Chondrocyte (in vitro differentiated cells): ENCODE results near the gene SSR1. TPM values are rescaled to one million over a fixed set of nuclear protein-coding genes. Genes with fewer than 3 reads are reported as not detected.

Experiments used
- DNase-seq: peaks from one replicate; pipeline ENCODE4 v3.0.0; 2021; ENCODE audit warnings: mixed read lengths, low spot score
- H3K27ac Mint-ChIP-seq: one replicate; pipeline ENCODE4 v1.8.0; 2021; ENCODE audit warnings: mild to moderate bottlenecking, moderate library complexity, mixed read lengths; ENCODE audit not compliant: unreplicated experiment
- H3K27me3 Mint-ChIP-seq: 2 replicates; pipeline ENCODE4 v1.8.0; 2021; ENCODE audit warnings: low read depth, mixed read lengths
- H3K36me3 Mint-ChIP-seq: 2 replicates; pipeline ENCODE4 v1.8.0; 2021; ENCODE audit warnings: low read depth, mixed read lengths
- H3K4me1 Mint-ChIP-seq: 2 replicates; pipeline ENCODE4 v1.8.0; 2021; ENCODE audit warnings: low read depth, mild to moderate bottlenecking, mixed read lengths
- H3K4me3 Mint-ChIP-seq: one replicate; pipeline ENCODE4 v1.8.0; 2021; ENCODE audit warnings: mild to moderate bottlenecking, moderate library complexity, mixed read lengths; ENCODE audit not compliant: unreplicated experiment
- H3K9me3 Mint-ChIP-seq: 2 replicates; pipeline ENCODE4 v1.8.0; 2021; ENCODE audit warnings: low read depth, mixed read lengths
- total RNA-seq: library from RNA; stranded (reverse); gene quantifications from 3 replicates; pipeline ENCODE4 v1.2.1, GENCODE V29; 2021
- TF ChIP-seq, protein P1 (sequence below): fragments of 200-600 bp; sonication (generic); IDR thresholded peaks from 2 replicates; pipeline ENCODE4 v1.5.0; 2021; ENCODE audit warnings: antibody characterized with exemption, mild to moderate bottlenecking, moderate library complexity

SSR1 gene
- total RNA-seq, 1 donor from 2014 or later: 236 TPM

DNA sequence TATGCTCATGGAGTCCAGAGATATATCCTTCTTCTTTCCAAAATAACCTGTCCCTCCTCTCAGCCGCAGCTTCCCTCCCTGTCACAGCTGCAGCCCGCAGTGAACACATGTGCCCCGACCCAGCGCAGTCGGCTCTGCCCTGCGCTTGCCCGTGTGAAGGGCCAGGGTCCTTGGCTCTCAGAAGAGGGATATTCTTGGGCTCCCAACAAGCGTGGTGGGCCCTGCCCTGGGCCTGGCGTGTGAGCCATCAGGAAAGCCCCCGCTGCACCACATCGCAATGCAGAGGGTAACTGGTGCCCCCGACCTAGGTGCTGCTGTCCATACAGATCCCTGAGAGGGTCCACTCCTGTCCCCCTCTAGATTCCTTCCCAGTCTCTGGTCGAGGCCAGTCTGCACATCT, 65.2 kb downstream of the SSR1 start:
- H3K9me3 Mint-ChIP-seq: no peaks in the 10 kb centered on the region
- H3K27ac Mint-ChIP-seq: no peak overlapping the region
- no peaks in the 10 kb centered on the region for H3K27me3 Mint-ChIP-seq
- TF ChIP-seq, protein P1, sequence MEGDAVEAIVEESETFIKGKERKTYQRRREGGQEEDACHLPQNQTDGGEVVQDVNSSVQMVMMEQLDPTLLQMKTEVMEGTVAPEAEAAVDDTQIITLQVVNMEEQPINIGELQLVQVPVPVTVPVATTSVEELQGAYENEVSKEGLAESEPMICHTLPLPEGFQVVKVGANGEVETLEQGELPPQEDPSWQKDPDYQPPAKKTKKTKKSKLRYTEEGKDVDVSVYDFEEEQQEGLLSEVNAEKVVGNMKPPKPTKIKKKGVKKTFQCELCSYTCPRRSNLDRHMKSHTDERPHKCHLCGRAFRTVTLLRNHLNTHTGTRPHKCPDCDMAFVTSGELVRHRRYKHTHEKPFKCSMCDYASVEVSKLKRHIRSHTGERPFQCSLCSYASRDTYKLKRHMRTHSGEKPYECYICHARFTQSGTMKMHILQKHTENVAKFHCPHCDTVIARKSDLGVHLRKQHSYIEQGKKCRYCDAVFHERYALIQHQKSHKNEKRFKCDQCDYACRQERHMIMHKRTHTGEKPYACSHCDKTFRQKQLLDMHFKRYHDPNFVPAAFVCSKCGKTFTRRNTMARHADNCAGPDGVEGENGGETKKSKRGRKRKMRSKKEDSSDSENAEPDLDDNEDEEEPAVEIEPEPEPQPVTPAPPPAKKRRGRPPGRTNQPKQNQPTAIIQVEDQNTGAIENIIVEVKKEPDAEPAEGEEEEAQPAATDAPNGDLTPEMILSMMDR: no peak
- peaks cover 10% of the 10 kb centered on the region for H3K4me1 Mint-ChIP-seq
- H3K4me3 Mint-ChIP-seq: no peak overlapping the region
- no peak for DNase-seq
- H3K36me3 Mint-ChIP-seq: peaks cover 18% of the 10 kb centered on the region

DNA sequence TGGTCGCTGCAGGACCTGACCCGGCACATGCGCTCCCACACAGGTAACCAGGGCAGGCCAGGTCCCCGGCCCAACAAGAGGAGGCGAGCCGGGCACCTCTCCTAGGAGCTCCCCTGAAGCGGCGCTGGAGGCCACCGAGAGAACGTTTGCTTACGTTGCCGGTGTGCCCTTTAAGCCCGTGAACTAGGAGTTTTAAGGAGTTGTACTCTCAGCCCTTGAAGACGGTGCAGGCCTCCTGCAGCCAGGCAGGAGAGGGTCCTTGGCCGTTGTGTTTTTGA, 65.9 kb downstream of the SSR1 start:
- no peaks in the 10 kb centered on the region for H3K27me3 Mint-ChIP-seq
- no peak overlapping the region for H3K4me3 Mint-ChIP-seq
- H3K4me1 Mint-ChIP-seq: peaks cover 17% of the 10 kb centered on the region
- DNase-seq: no peak
- H3K9me3 Mint-ChIP-seq: no peaks in the 10 kb centered on the region
- TF ChIP-seq, protein P1: no peak
- H3K36me3 Mint-ChIP-seq: peaks cover 18% of the 10 kb centered on the region
- H3K27ac Mint-ChIP-seq: no peak overlapping the region

DNA sequence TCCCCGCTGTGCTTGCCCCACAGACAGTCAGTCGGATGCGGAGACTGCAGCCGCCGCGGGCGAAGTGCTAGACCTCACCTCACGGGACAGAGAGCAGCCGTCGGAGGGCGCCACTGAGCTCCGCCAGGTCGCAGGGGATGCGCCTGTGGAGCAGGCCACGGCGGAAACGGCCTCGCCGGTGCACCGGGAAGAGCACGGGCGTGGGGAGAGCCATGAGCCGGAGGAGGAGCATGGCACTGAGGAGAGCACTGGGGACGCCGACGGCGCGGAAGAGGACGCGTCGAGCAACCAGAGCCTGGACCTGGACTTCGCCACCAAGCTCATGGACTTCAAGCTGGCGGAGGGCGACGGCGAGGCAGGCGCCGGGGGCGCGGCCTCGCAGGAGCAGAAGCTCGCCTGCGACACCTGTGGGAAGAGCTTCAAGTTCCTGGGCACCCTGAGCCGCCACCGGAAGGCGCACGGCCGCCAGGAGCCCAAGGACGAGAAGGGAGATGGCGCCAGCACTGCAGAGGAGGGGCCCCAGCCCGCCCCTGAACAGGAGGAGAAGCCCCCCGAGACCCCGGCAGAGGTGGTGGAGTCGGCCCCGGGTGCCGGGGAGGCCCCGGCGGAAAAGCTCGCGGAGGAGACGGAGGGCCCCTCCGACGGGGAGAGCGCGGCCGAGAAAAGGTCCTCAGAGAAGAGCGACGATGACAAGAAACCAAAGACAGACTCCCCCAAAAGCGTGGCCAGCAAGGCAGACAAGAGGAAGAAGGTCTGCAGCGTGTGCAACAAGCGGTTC, 66.4 kb downstream of the SSR1 start:
- no peaks in the 10 kb centered on the region for H3K9me3 Mint-ChIP-seq
- peaks cover 22% of the 10 kb centered on the region for H3K4me1 Mint-ChIP-seq
- H3K27ac Mint-ChIP-seq: no peak overlapping the region
- H3K27me3 Mint-ChIP-seq: no peaks in the 10 kb centered on the region
- no peak for DNase-seq
- TF ChIP-seq, protein P1: no peak
- peaks cover 18% of the 10 kb centered on the region for H3K36me3 Mint-ChIP-seq
- no peak overlapping the region for H3K4me3 Mint-ChIP-seq

- H3K27ac Mint-ChIP-seq: no peak overlapping the region
- peaks cover 16% of the 10 kb centered on the region for H3K36me3 Mint-ChIP-seq
- no peaks in the 10 kb centered on the region for H3K9me3 Mint-ChIP-seq
- H3K4me3 Mint-ChIP-seq: no peak overlapping the region
- no peaks in the 10 kb centered on the region for H3K27me3 Mint-ChIP-seq
- H3K4me1 Mint-ChIP-seq: peaks cover 28% of the 10 kb centered on the region
- TF ChIP-seq, protein P1: no peak
- no peak for DNase-seq
Observed at GRCh38 chr6:7245668-7246393, 67.2 kb downstream of the SSR1 start.

DNA sequence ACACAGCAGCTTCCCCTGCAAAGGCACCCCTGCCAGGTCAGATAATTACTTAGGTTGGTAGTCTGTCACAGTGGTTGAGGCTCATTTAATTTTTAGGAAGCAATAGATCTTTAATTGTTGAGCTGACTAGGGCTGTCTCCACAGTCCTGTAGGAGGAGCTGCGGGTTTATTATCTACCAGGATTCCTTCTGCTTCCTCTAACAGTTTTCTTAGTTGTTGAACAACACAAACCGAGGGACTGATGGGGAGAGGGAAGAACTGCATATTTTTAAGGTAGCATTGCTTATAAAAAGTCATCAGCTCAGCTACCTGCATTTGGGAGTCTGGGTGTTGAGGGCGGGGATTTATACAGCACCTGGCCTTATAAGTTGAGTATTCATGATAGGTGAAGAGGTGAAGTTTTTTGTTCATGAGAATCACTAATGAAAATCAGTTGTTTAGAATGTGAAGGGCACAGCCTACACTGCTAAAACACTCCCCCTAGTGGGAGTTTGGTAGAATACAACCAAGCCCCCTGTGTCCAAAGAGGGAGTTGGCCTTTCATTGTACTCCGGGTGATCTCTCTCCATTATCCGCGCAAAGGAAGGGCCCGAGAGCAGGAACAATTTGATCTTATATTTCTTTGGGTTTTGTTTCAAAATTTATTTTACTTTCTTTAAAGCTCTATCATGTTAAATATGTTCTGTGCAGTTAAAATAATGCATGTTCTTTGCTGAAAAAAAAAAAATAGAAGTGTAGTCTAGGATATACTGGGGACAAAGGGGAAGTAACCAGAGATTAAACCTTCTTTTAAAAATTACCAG, 69.6 kb downstream of the SSR1 start:
- no peak for DNase-seq
- TF ChIP-seq, protein P1: peak; percentile 96
- Mint-ChIP-seq H3K36me3 (peaks cover 6% of the 10 kb centered on the region), H3K9me3 (no peaks in the 10 kb centered on the region), H3K4me3 (no peak overlapping the region), H3K4me1 (peaks cover 31% of the 10 kb centered on the region), H3K27ac (peak overlapping the region; percentile 73), H3K27me3 (no peaks in the 10 kb centered on the region)
